Endodermal cell (in vitro differentiated cells): Measurements from ENCODE around the gene RBM22. TPM values are rescaled to one million over a fixed set of nuclear protein-coding genes. Genes with fewer than 3 reads are reported as not detected.

Experiments used
- DNase-seq: peaks from one replicate; pipeline ENCODE4 v3.0.0-alpha.2; 2017
- H3K27ac ChIP-seq: 2 replicates; pipeline ENCODE4 v1.5.1; 2013; ENCODE audit warnings: mild to moderate bottlenecking, low read depth, low read length, moderate library complexity
- H3K27me3 ChIP-seq: 2 replicates; pipeline ENCODE4 v1.6.1; 2013; ENCODE audit warnings: mild to moderate bottlenecking, low read length, moderate library complexity; ENCODE audit not compliant: insufficient read depth, control insufficient read depth, poor library complexity, severe bottlenecking
- H3K36me3 ChIP-seq: 2 replicates; pipeline ENCODE4 v1.7.0; 2013; ENCODE audit warnings: mild to moderate bottlenecking, low read length, moderate library complexity; ENCODE audit not compliant: control insufficient read depth, insufficient read depth
- H3K4me1 ChIP-seq: one replicate; pipeline ENCODE4 v1.7.0; 2013; ENCODE audit warnings: low read length; ENCODE audit not compliant: control insufficient read depth, insufficient read depth
- H3K4me3 ChIP-seq: 2 replicates; pipeline ENCODE4 v1.5.1; 2013; ENCODE audit warnings: mild to moderate bottlenecking, low read length, moderate library complexity
- H3K9ac ChIP-seq: 2 replicates; pipeline ENCODE4 v1.6.1; 2013; ENCODE audit warnings: mild to moderate bottlenecking, low read length, moderate library complexity; ENCODE audit not compliant: poor library complexity, severe bottlenecking; ENCODE audit errors: extremely low read depth
- H3K9me3 ChIP-seq: 2 replicates; pipeline ENCODE4 v1.6.1; 2013; ENCODE audit warnings: mild to moderate bottlenecking, low read length, moderate library complexity; ENCODE audit not compliant: control insufficient read depth
- H3K27ac Mint-ChIP-seq: 2 replicates; pipeline ENCODE4 v1.8.0; 2020; ENCODE audit warnings: mixed read lengths
- H3K27me3 Mint-ChIP-seq: 2 replicates; pipeline ENCODE4 v1.8.0; 2021; ENCODE audit warnings: mild to moderate bottlenecking, mixed read lengths; ENCODE audit not compliant: insufficient read depth
- H3K36me3 Mint-ChIP-seq: 2 replicates; pipeline ENCODE4 v1.8.0; 2020; ENCODE audit warnings: low read depth, mixed read lengths
- H3K4me1 Mint-ChIP-seq: 2 replicates; pipeline ENCODE4 v1.8.0; 2020; ENCODE audit warnings: mixed read lengths
- H3K4me3 Mint-ChIP-seq: 2 replicates; pipeline ENCODE4 v1.8.0; 2020; ENCODE audit warnings: mild to moderate bottlenecking, moderate library complexity, mixed read lengths
- H3K9me3 Mint-ChIP-seq: 2 replicates; pipeline ENCODE4 v1.8.0; 2020; ENCODE audit warnings: mild to moderate bottlenecking, mixed read lengths
- CTCF ChIP-seq: fragments of 200-600 bp; sonication (generic); conservative IDR thresholded peaks from 2 replicates; pipeline ENCODE4 v1.5.0; 2021; ENCODE audit warnings: antibody characterized with exemption, mild to moderate bottlenecking
- WGBS, 2 experiments: methylation state at CpG; one replicate each; pipeline versions ENCODE4 v1.1.5 to v1.1.7; 2013; ENCODE audit warnings: missing lambda C conversion rate in 2 of 2, mixed read lengths in 1 of 2; ENCODE audit not compliant: insufficient coverage in 1 of 2, insufficient read length in 1 of 2; 5-methylcytosine and 5-hydroxymethylcytosine counted together
- total RNA-seq, 2 donors: library from RNA; stranded (reverse); fragmentation: NEBNext Ultra II Directional in 1 of 2; extraction: Animal tissue kit (Norgen Biotek cat#: 25700) in 1 of 2; gene quantifications; 2 replicates in 1 of 2; 3 replicates in 1 of 2; pipeline ENCODE4 v1.2.1, GENCODE V29; 2021

Gene RBM22
- total RNA-seq, 2 donors from 2014 or later, result 42.7 to 44.3 TPM

DNA sequence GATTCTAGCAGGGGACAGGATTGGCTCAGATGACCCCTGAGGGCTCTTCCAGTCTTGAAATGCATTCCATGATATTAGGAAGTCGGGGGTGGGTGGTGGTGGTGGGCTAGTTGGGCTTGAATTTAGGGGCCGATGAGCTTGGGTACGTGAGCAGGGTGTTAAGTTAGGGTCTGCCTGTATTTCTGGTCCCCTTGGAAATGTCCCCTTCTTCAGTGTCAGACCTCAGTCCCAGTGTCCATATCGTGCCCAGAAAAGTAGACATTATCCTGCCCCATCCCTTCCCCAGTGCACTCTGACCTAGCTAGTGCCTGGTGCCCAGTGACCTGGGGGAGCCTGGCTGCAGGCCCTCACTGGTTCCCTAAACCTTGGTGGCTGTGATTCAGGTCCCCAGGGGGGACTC is 42.7 kb downstream of the RBM22 start:
- Histone ChIP-seq H3K9me3 (no peaks in the 10 kb centered on the region), H3K27ac (no peak overlapping the region), H3K4me1 (peaks cover 15% of the 10 kb centered on the region), H3K36me3 (no peaks in the 10 kb centered on the region), H3K4me3 (no peak overlapping the region), H3K27me3 (no peaks in the 10 kb centered on the region), H3K9ac (no peak overlapping the region)
- peak; percentile 31 for DNase-seq
- WGBS, 2 experiments, result 94 to 100% methylated on average over 1 to 4 of the region's 4 CpGs
- H3K36me3 Mint-ChIP-seq, result no peaks in the 10 kb centered on the region
- no peak for TF ChIP-seq CTCF
- no peaks in the 10 kb centered on the region for H3K9me3 Mint-ChIP-seq
- H3K4me3 Mint-ChIP-seq, result no peak overlapping the region
- H3K27ac Mint-ChIP-seq, result no peak overlapping the region
- H3K27me3 Mint-ChIP-seq, result peaks cover 3% of the 10 kb centered on the region
- H3K4me1 Mint-ChIP-seq, result peaks cover 37% of the 10 kb centered on the region

GRCh38 chr5:150656191-150657132 is 44.4 kb downstream of the RBM22 start:
- peaks cover 13% of the 10 kb centered on the region for H3K4me1 ChIP-seq
- Mint-ChIP-seq H3K27ac (no peak overlapping the region), H3K27me3 (no peaks in the 10 kb centered on the region), H3K4me1 (peaks cover 41% of the 10 kb centered on the region), H3K36me3 (no peaks in the 10 kb centered on the region), H3K4me3 (peak overlapping the region; percentile 58), H3K9me3 (no peaks in the 10 kb centered on the region)
- H3K4me3 ChIP-seq, result peak overlapping the region; percentile 76
- WGBS, 2 experiments, result 2 to 5% methylated on average over 26 to 98 of the region's 99 CpGs
- H3K36me3 ChIP-seq, result no peaks in the 10 kb centered on the region
- H3K9ac ChIP-seq, result no peak overlapping the region
- H3K27ac ChIP-seq, result no peak overlapping the region
- TF ChIP-seq CTCF, result peak; percentile 87
- H3K9me3 ChIP-seq, result no peaks in the 10 kb centered on the region
- peak; percentile 94 for DNase-seq
- H3K27me3 ChIP-seq, result no peaks in the 10 kb centered on the region

DNA sequence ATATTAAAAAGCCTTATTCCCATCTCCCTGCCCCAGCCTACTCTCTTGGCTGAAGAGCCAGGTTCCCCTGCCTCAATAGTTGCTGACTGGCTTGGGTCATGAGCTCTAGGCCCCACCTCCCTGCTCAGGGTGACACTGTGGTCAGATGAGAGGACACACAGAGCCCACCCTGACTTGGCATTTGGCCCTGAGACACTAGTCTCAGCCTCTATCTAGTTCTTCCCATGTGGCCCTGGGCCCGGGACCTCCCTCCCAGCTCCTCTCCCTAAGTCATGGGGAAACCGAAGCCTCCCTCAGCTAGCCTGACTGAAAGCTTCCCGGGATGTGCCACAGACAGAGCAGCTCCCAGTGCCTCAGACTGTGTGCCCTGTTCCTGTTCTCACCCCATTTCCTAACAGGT is 45.6 kb downstream of the RBM22 start:
- no peak overlapping the region for H3K4me3 ChIP-seq
- no peak overlapping the region for H3K27ac Mint-ChIP-seq
- no peaks in the 10 kb centered on the region for H3K9me3 ChIP-seq
- H3K4me3 Mint-ChIP-seq, result no peak overlapping the region
- no peaks in the 10 kb centered on the region for H3K36me3 Mint-ChIP-seq
- H3K4me1 ChIP-seq, result peaks cover 8% of the 10 kb centered on the region
- no peaks in the 10 kb centered on the region for H3K27me3 ChIP-seq
- no peak for TF ChIP-seq CTCF
- DNase-seq, result peak; percentile 43
- H3K9ac ChIP-seq, result no peak overlapping the region
- no peaks in the 10 kb centered on the region for H3K9me3 Mint-ChIP-seq
- 94% methylated on average over 3 of the region's 3 CpGs; no CpG with 5 or more reads in 1 of the 2 experiments for WGBS, 2 experiments
- no peak overlapping the region for H3K27ac ChIP-seq
- H3K4me1 Mint-ChIP-seq, result peaks cover 37% of the 10 kb centered on the region
- no peaks in the 10 kb centered on the region for H3K36me3 ChIP-seq
- H3K27me3 Mint-ChIP-seq, result no peaks in the 10 kb centered on the region
